ENCODE data around the gene HMGCR.

The HMGCR gene

GRCh38 chr5:75351139-75351926, 14.3 kb downstream of the HMGCR start:
- TF ChIP-seq ZFP37 (tag by site-specific recombination; IDR thresholded peaks at IDR 0.05) (no peak), ZNF423 (tag by site-specific recombination; IDR thresholded peaks at IDR 0.05) (no peak), ZNF639 (tag by site-specific recombination; IDR thresholded peaks at IDR 0.05) (no peak), SCRT2 (tag by site-specific recombination; IDR thresholded peaks at IDR 0.05) (no peak), REST (tag by site-specific recombination; IDR thresholded peaks at IDR 0.05) (no peak), GFI1B (tag by site-specific recombination; IDR thresholded peaks at IDR 0.05) (no peak), ZNF518A (tag by site-specific recombination; conservative IDR thresholded peaks at IDR 0.05; ENCODE audit: low read depth) (no peak), ZNF530 (tag by site-specific recombination; IDR thresholded peaks at IDR 0.05; ENCODE audit: low read depth) (no peak), ZNF248 (tag by site-specific recombination; IDR thresholded peaks at IDR 0.05) (no peak), ZNF571 (tag by site-specific recombination; IDR thresholded peaks at IDR 0.05) (no peak), MYNN (tag by site-specific recombination; IDR thresholded peaks at IDR 0.05; ENCODE audit: borderline replicate concordance) (no peak), ZNF585B (tag by site-specific recombination; IDR thresholded peaks at IDR 0.05) (no peak), ZNF558 (tag by site-specific recombination; IDR thresholded peaks at IDR 0.05) (no peak), ZNF830 (tag by site-specific recombination; IDR thresholded peaks at IDR 0.05; ENCODE audit: low read depth) (no peak), ZNF580 (tag by site-specific recombination; IDR thresholded peaks at IDR 0.05) (no peak), ZBTB1 (tag by site-specific recombination; IDR thresholded peaks at IDR 0.05) (no peak), ZNF121 (tag by site-specific recombination; IDR thresholded peaks at IDR 0.05) (no peak), ZNF785 (tag by site-specific recombination; IDR thresholded peaks at IDR 0.05) (no peak), OVOL3 (tag by site-specific recombination; IDR thresholded peaks at IDR 0.05) (no peak)
- POLR2A ChIA-PET, result interaction anchor here (1.0 kb wide), 1 partner anchor 14 kb away, joined by 6 read pairs; the partner anchor contains the start of gene HMGCR
- no peaks in the 10 kb centered on the region for H3K9me3 ChIP-seq (ENCODE audit: control insufficient read depth, insufficient read depth, low read depth, low read length)
- H3K27ac ChIP-seq (ENCODE audit: extremely low read depth, low read depth, low read length), result no peak overlapping the region
- CTCF ChIA-PET, result interaction anchor here (0.6 to 1.3 kb wide), 7 partner anchors 9 to 120 kb away, joined by 3 to 5 read pairs (median 3); partner anchors contain the start of gene HMGCR
- no peak overlapping the region for H3K4me3 ChIP-seq (ENCODE audit: low read depth, low read length)
- no peaks in the 10 kb centered on the region for H3K4me1 ChIP-seq (ENCODE audit: control insufficient read depth, insufficient read depth, low read length)
- peaks cover 73 to 93% of the 10 kb centered on the region in 2 experiments for H3K36me3 ChIP-seq (ENCODE audit: control insufficient read depth in 2 of 2, insufficient read depth in 1 of 2, low read length in 2 of 2)

Measured in HEK293 (cell line).